CD4-positive, alpha-beta T cell treated with Interleukin-17A for 1 hour (primary cell): ENCODE measurements around the gene BORCS5.
"Not testable (repeated sequence)": the region's sequence is repeated elsewhere in the genome, so short reads cannot be mapped to it uniquely, and the experiment has no call there.

Source experiments
- DNase-seq: peaks from one replicate; pipeline ENCODE4 v3.0.0-alpha.2; 2020

BORCS5 gene

DNA sequence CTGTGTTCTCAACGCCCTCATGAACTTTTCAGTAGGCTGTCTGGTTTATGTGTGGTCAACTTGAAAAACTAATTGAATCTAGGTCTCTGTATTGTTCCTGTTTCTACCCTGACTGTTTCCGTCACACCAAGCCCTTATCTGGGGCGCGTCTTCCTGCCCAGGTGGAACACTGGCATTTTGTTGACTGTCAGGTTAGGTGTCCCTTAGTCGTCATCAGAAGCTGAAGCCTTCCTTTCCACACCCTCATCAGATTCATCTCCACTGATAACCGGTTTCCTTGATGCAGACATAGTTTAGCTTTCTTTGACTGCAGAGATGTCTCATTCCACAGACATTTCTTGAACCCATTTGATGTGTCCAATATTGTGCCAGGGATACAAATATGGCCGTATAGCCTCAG, 109.3 kb downstream of the BORCS5 start:
- DNase-seq: peak; percentile 92

DNA sequence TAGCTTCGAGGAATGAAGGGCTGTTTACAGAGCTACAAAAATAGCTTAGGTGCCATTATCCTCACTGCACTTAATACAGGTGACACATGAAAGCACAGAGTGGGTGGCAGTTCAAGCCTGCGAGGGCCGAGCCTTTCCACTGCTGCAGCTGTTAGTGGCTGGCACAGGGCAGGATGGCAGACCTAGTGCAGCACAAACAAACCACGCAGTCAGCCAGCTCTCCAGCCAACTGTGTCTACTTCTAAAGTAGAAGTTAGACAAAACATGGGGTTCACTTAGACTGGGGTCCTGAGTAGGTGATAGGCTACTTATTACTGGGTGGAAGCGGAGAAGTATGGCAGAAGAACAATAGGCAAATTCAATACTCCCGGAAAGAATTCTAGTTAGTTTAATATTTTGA, 110.4 kb downstream of the BORCS5 start:
- peak; percentile 63 for DNase-seq

GRCh38 chr12:12467688-12468261, 110.9 kb downstream of the BORCS5 start:
- peak; percentile 82 for DNase-seq

GRCh38 chr12:12468575-12468974, 111.7 kb downstream of the BORCS5 start:
- no peak for DNase-seq

- DNase-seq: no peak
These were observed 112.5 kb downstream of the BORCS5 start for GRCh38 chr12:12469386-12469785.

- DNase-seq: no peak
These were observed 114.0 kb downstream of the BORCS5 start for GRCh38 chr12:12470751-12471306.

- DNase-seq: not testable (repeated sequence)
These were observed 115.4 kb downstream of the BORCS5 start for GRCh38 chr12:12471982-12472961.

- no peak for DNase-seq
These were observed 116.3 kb downstream of the BORCS5 start for GRCh38 chr12:12473223-12473622.

- DNase-seq: peak; percentile 57
These were observed 117.6 kb downstream of the BORCS5 start for GRCh38 chr12:12474471-12474928.

GRCh38 chr12:12474931-12475795, 118.3 kb downstream of the BORCS5 start:
- DNase-seq: peak; percentile 91

DNA sequence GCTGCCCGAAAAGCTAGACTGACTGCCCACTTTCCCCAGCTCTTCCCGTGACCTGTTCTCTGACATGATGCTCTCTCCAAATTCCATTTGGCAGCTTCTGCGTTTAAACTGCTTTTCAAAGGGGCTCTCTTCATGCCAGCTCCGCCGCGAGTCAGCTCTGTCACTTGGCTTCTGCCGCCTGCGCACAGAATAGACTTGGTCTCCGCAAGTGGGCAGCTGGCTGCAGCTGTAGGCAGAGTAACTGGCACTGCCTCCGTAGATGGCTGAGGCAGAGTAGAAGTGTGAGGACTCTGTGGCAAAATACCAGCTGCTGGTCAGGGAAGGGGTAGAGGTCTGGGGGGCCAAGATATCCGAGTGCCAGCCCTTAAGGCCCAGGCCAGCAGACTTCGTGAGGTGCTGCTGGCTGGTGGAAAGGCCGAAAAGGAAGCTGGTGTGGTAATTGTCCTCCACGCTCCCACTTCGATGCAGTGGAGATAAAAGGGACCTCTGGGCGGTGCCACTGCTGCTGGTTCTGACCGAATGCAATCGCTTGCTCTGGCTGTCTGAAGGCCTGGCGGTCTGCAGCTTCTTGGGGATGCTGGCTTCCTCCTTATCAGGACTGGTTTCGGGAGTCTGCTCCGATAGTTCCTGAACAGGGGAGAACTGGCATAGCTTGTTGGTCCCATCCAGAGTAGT, 120.1 kb downstream of the BORCS5 start:
- DNase-seq: no peak

GRCh38 chr12:12477532-12477890, 120.6 kb downstream of the BORCS5 start:
- no peak for DNase-seq

- no peak for DNase-seq
These were observed 123.2 kb downstream of the BORCS5 start for GRCh38 chr12:12480074-12480473.

- peak; percentile 71 for DNase-seq
These were observed 124.8 kb downstream of the BORCS5 start for GRCh38 chr12:12481631-12482030.

DNA sequence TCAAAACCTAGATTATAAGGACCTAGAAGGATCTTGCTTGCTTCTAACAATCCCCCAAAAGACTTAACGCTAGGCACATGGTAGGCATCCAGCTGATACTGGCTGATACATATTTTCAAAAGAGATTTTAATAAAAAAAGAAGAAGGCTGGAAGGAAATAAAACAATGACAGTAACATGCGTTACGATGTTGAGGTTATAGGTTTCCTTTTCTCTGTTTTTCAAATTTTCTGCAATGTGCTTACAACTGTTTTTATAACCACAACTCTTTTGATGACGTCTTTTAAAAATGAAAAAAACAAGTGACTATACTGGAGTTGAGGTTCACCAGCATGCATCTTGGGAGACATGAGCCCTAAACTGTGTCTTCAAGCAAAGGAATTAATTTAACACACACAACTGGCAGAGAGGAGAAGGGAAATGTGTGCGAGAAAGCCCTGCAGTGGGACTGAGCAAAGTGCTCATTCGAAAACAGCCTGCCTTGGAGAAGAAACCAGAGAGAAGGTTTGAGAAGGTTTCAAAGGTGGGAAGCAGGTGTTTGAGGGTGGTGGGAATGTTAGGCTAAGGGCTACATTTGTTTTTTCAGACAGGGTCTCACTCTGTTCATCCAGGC, 125.4 kb downstream of the BORCS5 start:
- DNase-seq: peak; percentile 89

DNA sequence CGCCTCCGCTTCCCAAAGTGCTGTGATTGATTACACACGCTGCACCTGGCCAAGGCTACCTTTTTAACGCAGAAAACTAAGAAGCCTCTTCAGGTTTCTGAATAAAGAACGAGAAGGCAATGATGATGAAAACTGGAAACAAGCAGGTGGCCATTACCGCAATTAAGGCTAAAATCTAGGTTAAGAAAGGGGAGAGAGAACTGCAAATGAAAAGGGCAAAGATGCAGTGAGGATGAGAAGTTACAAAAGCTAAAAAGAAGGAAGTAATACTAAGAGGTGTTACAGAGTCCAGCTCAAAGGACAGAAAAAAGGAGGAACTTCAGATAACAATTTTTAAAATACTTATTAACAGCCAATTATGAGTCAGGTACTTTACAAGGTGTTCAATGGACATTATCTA, 126.1 kb downstream of the BORCS5 start:
- DNase-seq: no peak

DNA sequence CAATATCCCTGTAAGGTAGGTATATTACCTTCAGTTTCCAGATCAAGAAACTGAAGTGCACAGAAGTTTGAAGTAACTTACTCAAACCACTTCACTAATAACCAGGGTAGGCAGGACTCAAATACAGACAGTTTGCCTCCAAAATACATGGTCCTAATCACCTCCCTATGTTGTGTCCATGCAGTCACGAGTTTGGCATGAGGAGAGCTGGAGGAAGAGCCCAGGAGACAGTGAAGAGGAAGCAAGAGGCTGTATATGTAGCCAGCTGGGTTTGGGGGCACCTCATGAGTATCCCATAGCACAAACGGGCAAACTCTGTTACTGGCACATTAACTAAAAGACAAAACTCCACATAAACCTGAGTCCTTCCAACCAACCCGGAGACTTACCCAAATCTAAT, 126.6 kb downstream of the BORCS5 start:
- peak; percentile 48 for DNase-seq

DNA sequence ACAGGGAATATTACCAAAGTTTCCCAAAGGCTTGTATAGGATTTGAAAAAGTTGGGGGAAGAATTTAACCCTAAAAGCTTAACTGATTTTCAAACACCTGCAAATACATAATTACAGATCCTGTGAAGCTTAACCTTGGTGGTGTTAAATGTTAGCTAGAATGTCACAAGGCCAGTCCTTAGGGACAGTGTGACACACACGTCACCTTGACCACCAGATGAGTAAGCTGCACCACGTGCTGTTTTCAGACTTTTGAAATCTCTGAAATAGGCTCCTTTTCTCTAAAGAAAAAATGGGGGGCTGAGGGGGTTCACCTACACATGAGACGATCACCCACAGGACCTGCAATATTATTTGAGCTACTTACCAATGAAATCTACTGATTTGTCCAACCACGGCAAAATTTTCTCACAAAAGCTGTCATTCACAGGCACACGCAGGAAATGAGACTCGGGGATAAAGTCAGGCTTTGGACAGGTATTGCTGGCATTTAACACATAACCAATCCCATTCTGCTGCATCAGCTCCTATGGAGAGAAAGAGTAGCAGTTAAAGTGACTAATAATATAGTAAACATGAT, 129.9 kb downstream of the BORCS5 start:
- peak; percentile 29 for DNase-seq

- DNase-seq: no peak
These were observed 130.6 kb downstream of the BORCS5 start for GRCh38 chr12:12487490-12487889.

DNA sequence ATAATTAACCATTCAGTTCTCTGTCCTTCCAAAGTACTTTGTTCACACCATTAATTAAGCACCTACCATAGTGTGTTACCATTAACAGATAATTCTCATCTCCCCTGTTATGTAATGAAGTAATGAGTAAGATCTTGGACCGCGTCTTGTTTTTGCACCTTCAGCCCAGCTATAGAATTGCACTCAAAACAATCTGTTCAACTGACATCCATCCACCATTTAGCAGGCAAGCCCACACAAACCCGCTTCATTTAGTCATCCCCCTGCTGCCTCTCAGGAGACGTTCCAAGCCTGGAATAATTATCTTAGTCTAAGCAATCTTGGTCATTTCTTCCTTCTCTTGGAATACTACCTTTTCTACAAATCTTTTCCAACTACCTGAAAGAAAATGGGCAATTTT, 131.4 kb downstream of the BORCS5 start:
- DNase-seq: no peak

DNA sequence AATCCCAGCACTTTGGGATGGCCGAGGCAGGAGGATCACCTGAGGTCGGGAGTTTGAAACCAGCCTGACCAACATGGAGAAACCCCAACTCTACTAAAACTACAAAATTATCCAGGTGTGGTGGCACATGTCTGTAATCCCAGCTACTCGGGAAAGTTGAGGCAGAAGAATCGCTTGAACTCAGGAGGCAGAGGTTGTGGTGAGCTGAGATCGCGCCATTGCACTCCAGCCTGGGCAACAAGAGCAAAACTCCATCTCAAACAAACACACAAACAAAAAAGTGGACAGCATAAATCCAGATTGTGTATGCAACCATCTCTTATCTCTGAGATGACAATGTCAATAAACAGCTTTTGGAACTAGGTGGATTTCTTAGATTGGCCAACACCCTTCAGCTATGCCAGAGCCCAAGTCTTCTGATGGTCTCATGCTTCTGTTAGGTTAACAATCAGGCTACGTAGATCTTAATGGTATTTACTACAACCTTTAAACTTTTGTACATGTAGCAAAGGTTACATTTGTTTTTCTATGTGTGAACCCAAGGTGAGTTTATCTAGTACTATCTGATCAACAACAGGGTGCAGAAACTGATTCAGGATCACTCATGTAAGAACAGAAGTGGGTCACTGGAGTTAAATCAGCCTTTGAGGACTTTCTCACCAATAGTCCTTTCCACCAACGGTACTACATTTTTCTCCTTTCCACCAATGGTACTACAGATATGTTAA, 132.1 kb downstream of the BORCS5 start:
- no peak for DNase-seq
